HG03354 (cell line): ENCODE results near the gene RPL36AL.

Experiments used
- ATAC-seq: cut with Tn5 transposase; IDR thresholded peaks from one replicate; pipeline ENCODE4 v1.9.1; 2021; ENCODE audit warnings: mild to moderate bottlenecking; ENCODE audit not compliant: unreplicated experiment, poor library complexity, severe bottlenecking

The RPL36AL gene

GRCh38 chr14:49583629-49584028 is 36.8 kb downstream of the RPL36AL start:
- ATAC-seq = no peak

GRCh38 chr14:49582113-49582977 is 38.1 kb downstream of the RPL36AL start:
- no peak for ATAC-seq

- ATAC-seq = no peak
Measured at GRCh38 chr14:49581209-49582112, 39.0 kb downstream of the RPL36AL start.

GRCh38 chr14:49579841-49580240 is 40.6 kb downstream of the RPL36AL start:
- ATAC-seq = no peak

GRCh38 chr14:49578141-49578540 is 42.3 kb downstream of the RPL36AL start:
- no peak for ATAC-seq

GRCh38 chr14:49574038-49574437 is 46.4 kb downstream of the RPL36AL start:
- no peak for ATAC-seq

GRCh38 chr14:49569281-49569680 is 51.1 kb downstream of the RPL36AL start:
- no peak for ATAC-seq
